GM10847 (cell line): Measurements from ENCODE around the gene POLA1.

Experiments
- POLR2A ChIP-seq: IDR thresholded peaks from 2 replicates; pipeline ENCODE4 v1.6.1; 2011; ENCODE audit not compliant: insufficient read length; ENCODE audit errors: extremely low read depth

POLA1 gene

GRCh38 chrX:24877288-24877664 is 183.6 kb downstream of the POLA1 start:
- TF ChIP-seq POLR2A: no peak

- TF ChIP-seq POLR2A: no peak
Observed at GRCh38 chrX:24877854-24878650, 184.3 kb downstream of the POLA1 start.

GRCh38 chrX:24879679-24880078 is 186.0 kb downstream of the POLA1 start:
- TF ChIP-seq POLR2A: no peak

- no peak for TF ChIP-seq POLR2A
Observed at GRCh38 chrX:24886916-24887315, 193.2 kb downstream of the POLA1 start.

- TF ChIP-seq POLR2A: no peak
Observed at GRCh38 chrX:24890677-24891076, 197.0 kb downstream of the POLA1 start.

GRCh38 chrX:24899391-24899790 is 205.7 kb downstream of the POLA1 start:
- no peak for TF ChIP-seq POLR2A

- TF ChIP-seq POLR2A: no peak
Observed at GRCh38 chrX:24900234-24900633, 206.5 kb downstream of the POLA1 start.

- TF ChIP-seq POLR2A: no peak
Observed at GRCh38 chrX:24902806-24903205, 209.1 kb downstream of the POLA1 start.

GRCh38 chrX:24918715-24919114 is 225.0 kb downstream of the POLA1 start:
- no peak for TF ChIP-seq POLR2A

GRCh38 chrX:24920769-24921168 is 227.1 kb downstream of the POLA1 start:
- no peak for TF ChIP-seq POLR2A

GRCh38 chrX:24925430-24925829 is 231.7 kb downstream of the POLA1 start:
- TF ChIP-seq POLR2A: no peak

GRCh38 chrX:24927372-24927771 is 233.7 kb downstream of the POLA1 start:
- no peak for TF ChIP-seq POLR2A

GRCh38 chrX:24928114-24928513 is 234.4 kb downstream of the POLA1 start:
- TF ChIP-seq POLR2A: no peak

- TF ChIP-seq POLR2A: no peak
Observed at GRCh38 chrX:24934279-24934678, 240.6 kb downstream of the POLA1 start.

- no peak for TF ChIP-seq POLR2A
Observed at GRCh38 chrX:24945009-24945408, 251.3 kb downstream of the POLA1 start.

- no peak for TF ChIP-seq POLR2A
Observed at GRCh38 chrX:24946369-24946768, 252.7 kb downstream of the POLA1 start.

- no peak for TF ChIP-seq POLR2A
Observed at GRCh38 chrX:24954732-24955131, 261.0 kb downstream of the POLA1 start.
